ENCODE data around the gene LIN37.
"Not testable (repeated sequence)": the region's sequence is repeated elsewhere in the genome, so short reads cannot be mapped to it uniquely, and the experiment has no call there.

LIN37 gene

DNA sequence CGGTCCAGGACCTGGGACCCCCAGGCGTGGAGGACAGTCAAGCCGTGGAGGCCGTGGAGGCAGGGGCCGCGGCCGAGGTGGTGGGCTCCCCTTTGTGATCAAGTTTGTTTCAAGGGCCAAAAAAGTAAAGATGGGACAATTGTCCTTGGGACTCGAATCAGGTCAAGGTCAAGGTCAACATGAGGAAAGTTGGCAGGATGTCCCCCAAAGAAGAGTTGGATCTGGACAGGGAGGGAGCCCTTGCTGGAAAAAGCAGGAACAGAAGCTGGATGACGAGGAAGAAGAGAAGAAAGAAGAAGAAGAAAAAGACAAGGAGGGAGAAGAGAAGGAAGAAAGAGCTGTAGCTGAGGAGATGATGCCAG is 28.2 kb upstream of the LIN37 start:
- DNase-seq, result no peak

DNA sequence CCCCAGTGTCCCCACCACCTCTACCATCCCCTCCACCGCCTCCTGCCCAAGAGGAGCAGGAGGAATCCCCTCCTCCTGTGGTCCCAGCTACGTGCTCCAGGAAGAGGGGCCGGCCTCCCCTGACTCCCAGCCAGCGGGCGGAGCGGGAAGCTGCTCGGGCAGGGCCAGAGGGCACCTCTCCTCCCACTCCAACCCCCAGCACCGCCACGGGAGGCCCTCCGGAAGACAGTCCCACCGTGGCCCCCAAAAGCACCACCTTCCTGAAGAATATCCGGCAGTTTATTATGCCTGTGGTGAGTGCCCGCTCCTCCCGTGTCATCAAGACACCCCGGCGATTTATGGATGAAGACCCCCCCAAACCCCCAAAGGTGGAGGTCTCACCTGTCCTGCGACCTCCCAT is 27.7 kb upstream of the LIN37 start:
- no peak for DNase-seq

DNA sequence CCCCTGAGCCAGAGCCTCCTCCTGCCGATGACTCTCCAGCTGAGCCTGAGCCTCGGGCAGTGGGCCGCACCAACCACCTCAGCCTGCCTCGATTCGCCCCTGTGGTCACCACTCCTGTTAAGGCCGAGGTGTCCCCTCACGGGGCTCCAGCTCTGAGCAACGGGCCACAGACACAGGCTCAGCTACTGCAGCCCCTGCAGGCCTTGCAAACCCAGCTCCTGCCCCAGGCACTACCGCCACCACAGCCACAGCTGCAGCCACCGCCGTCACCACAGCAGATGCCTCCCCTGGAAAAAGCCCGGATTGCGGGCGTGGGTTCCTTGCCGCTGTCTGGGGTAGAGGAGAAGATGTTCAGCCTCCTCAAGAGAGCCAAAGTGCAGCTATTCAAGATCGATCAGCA is 27.0 kb upstream of the LIN37 start:
- no peak for DNase-seq

DNA sequence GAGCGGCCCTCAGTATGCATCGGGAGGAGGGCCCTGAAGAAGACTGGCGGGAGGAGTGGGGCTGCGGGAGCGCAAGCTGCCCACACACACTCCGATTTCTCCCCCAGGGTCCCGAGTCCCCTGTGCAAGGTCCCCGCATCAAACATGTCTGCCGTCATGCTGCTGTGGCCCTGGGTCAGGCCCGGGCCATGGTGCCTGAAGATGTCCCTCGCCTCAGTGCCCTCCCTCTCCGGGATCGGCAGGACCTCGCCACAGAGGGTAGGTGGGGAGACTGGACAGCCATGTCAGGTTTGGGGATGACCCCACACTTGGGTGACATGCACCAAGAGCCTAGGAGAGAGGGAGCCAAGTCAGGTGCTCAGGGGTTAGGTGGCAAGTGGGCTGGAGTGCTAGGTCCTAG is 25.9 kb upstream of the LIN37 start:
- DNase-seq, result no peak

DNA sequence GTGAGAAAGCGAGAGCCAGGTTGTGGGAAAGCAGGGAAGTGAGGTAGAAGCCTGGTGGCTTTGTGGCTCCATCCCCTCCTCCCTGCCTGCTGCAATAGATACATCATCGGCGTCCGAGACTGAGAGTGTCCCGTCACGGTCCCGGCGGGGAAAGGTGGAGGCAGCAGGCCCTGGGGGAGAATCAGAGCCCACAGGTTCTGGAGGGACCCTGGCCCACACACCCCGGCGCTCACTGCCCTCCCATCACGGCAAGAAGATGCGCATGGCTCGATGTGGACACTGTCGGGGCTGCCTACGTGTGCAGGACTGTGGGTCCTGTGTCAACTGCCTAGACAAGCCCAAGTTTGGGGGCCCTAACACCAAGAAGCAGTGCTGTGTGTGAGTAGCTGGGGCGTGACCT is 25.5 kb upstream of the LIN37 start:
- no peak for DNase-seq

DNA sequence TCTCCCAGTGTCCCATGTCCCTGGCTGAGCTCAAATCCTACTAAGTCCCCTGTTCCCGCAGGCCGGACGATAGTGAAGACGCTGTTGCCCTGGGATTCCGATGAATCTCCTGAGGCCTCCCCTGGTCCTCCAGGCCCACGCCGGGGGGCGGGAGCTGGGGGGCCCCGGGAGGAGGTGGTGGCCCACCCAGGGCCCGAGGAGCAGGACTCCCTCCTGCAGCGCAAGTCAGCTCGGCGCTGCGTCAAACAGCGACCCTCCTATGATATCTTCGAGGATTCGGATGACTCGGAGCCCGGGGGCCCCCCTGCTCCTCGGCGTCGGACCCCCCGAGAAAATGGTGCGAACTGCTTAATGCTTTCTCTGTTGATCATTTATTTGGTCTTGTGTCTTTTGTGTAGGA is 24.7 kb upstream of the LIN37 start:
- no peak for DNase-seq

DNA sequence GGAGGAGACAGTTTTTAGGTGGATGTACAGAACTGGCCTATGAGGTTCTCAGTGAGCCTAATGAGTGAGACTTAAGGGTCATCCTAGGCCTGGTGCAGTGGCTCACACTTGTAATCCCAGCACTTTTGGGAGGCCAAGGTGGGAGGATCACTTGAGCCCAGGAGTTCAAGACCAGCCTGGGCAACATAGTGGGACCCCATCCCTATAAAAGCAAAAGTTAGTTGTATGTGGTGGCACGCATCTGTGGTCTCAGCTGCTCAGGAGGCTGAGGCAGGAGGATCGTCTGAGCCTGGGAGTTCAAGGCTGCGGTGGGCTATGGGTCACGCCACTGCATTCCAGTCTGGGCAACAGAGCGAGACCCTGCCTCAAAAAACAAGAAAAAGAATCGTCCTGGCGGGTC is 24.2 kb upstream of the LIN37 start:
- DNase-seq, result not testable (repeated sequence)

DNA sequence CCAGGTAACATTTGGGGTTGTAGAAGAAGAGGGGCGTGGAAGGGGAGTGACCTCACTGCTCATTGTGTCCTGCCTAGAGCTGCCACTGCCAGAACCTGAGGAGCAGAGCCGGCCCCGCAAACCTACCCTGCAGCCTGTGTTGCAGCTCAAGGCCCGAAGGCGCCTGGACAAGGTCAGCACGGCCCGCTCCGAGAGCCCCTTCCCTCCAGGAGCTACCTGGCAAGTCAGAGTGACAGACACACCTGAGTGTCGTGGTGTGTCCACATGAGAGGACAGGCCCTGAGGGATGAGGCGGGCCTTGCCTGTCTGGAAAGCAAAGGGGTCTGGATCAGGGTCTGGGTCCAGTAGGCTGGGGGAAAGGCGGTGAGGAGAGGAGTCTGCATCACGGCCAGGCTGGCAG is 23.8 kb upstream of the LIN37 start:
- DNase-seq, result no peak

DNA sequence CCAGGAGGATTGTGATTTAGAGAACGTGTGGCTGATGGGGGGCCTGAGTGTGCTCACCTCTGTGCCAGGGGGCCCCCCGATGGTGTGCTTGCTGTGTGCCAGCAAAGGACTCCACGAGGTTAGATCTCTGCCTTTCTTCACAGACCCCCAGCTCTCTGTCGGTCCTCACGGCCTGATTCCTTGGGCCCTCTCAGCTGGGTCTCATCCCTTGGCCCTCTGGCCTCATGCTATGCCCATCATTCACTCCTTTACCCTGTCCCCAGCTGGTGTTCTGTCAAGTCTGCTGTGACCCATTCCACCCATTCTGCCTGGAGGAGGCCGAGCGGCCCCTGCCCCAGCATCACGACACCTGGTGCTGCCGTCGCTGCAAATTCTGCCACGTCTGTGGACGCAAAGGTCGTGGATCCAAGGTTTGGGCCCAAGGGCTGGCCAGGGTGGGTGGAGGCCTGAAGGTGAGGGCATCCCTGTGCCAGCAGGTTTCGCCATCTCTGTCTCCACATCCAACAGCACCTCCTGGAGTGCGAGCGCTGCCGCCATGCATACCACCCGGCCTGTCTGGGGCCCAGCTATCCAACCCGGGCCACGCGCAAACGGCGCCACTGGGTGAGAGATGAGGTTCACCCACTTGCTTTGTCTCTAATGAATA is 23.0 kb upstream of the LIN37 start:
- no peak for DNase-seq

DNA sequence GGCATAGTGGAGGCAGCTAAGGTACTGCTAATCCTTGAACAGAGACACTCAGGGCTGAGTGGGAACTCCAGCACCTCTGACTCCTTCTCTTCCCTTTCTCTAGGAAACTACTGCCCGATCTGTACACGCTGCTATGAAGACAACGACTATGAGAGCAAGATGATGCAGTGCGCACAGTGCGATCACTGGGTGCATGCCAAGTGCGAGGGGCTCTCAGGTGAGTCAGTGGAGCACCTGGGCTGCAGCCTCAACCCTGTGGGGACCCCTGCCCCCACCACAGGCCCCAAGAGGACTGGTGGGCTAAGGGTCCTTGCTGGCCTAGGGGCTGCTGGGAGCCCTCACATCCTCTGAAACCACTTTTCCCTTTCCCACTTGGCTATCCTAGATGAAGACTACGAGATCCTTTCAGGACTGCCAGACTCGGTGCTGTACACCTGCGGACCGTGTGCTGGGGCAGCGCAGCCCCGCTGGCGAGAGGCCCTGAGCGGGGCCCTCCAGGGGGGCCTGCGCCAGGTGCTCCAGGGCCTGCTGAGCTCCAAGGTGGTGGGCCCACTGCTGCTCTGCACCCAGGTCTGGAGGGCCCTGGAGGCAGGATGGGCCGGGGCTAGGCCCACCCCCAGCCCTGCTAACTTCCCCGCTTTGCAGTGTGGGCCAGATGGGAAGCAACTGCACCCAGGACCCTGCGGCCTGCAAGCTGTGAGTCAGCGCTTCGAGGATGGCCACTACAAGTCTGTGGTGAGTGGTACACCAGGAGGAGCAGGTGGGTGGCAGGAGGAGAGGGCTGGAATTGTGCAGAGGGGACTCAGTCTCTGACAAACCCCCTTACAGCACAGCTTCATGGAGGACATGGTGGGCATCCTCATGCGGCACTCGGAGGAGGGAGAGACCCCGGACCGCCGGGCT is 21.1 kb upstream of the LIN37 start:
- DNase-seq, result no peak

DNA sequence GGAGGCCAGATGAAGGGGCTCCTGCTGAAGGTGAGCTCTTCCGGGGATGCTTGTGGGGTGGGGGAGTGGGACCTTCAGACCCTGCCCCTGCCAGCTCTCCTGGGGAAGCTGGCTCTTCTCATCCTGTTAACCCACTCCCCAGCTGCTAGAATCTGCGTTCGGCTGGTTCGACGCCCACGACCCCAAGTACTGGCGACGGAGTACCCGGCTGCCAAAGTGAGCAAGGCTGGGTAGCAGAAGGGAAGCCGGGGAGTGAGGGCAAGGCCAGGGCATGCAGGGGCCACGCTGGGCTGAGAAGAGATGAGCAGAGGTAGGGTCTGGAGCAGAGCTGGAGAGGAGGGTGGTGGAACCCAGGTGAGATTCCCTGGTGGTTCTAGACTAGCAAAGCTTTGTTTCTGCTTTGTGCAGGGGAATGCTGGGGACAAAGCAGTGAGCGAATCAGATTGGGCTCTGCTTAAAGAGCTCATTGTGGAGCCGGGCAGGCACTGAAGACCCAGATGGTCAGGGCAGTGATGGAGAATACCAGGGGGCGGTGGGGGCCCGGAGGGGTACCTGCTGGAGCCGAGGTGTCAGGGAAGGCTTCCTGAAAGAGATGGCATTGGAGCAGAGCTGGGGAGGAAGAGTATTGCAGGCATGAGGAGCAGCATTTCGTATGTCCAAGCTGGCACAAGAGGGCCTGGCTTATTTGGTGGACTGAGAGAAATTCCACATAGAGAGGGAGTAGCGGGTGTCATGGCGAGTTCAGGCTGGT is 20.2 kb upstream of the LIN37 start:
- no peak for DNase-seq

DNA sequence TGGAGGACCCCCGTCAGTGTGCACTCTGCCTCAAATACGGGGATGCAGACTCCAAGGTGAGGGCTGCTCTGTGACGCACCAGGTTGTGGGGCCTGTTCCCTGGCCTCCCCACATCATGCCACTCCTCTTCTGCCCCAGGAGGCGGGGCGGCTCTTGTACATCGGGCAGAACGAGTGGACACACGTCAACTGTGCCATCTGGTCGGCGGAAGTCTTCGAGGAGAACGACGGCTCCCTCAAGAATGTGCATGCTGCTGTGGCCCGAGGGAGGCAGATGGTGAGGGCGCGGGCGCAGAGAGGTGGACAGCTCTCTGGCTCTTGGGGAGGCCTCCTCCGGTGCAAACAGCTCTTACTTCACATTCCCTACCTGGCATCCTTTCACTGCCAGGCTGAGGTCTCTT is 19.4 kb upstream of the LIN37 start:
- DNase-seq, result no peak

DNA sequence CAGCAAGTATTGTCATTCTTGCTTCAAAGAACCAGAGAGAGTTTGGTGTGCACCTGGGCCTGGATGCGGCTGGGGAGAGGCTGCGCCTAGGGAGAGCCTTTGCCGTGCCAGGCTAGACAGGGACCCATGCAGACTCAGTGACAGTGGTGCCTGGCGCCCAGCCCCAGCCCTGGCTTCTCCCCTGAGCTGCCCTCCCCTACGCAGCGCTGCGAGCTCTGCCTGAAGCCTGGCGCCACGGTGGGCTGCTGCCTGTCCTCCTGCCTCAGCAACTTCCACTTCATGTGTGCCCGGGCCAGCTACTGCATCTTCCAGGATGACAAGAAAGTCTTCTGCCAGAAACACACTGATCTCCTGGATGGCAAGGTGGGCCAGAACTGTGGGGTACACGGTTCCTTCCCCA is 18.6 kb upstream of the LIN37 start:
- DNase-seq, result no peak

DNA sequence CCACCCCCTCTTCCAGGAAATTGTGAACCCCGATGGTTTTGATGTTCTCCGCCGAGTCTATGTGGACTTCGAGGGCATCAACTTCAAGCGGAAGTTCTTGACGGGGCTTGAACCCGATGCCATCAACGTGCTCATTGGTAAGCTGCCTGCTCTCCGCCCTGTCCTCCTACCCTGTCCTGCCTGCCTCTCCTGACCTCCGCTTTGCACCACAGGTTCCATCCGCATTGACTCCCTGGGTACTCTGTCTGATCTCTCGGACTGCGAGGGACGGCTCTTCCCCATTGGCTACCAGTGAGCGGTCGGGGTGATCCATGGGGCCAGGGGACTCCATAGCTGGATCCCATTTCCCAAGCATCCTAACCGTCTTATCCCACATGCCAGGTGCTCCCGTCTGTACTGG is 18.1 kb upstream of the LIN37 start:
- DNase-seq, result no peak

DNA sequence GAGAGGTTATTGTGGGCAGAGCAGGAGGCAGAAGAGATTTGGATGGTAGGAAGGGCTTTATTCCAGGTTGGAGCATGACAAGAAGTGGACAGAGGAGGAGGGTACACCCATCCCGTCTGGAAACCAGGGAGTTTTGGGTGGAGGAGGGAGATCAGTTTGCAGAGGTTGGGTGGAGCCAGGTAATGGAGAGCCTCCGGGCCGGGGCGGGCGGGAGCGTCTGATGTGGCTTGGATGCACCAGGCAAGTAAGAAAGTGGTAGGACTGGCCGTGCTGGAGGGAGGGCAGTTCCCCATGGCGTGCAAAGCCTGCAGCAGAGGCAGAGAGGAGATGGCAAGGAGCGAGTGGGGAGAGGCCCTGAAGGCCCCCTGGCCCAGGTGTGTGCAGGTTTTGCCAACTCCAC is 17.0 kb upstream of the LIN37 start:
- no peak for DNase-seq

DNA sequence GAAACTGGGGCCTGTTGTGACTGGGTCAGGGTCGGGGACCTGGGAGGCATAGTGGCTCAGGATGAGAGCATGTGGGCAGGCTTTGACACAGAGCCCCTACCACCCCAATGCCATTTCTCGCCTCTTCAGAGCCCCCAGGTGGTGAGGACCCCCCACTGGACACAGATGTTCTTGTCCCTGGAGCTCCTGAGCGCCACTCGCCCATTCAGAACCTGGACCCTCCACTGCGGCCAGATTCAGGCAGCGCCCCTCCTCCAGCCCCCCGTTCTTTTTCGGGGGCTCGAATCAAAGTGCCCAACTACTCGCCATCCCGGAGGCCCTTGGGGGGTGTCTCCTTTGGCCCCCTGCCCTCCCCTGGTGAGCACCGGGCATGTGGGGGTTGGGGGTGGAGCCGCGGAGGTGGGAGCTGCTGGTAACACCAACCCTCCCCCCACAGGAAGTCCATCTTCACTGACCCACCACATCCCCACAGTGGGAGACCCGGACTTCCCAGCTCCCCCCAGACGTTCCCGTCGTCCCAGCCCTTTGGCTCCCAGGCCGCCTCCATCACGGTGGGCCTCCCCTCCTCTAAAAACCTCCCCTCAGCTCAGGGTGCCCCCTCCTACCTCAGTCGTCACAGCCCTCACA is 16.5 kb upstream of the LIN37 start:
- no peak for DNase-seq

DNA sequence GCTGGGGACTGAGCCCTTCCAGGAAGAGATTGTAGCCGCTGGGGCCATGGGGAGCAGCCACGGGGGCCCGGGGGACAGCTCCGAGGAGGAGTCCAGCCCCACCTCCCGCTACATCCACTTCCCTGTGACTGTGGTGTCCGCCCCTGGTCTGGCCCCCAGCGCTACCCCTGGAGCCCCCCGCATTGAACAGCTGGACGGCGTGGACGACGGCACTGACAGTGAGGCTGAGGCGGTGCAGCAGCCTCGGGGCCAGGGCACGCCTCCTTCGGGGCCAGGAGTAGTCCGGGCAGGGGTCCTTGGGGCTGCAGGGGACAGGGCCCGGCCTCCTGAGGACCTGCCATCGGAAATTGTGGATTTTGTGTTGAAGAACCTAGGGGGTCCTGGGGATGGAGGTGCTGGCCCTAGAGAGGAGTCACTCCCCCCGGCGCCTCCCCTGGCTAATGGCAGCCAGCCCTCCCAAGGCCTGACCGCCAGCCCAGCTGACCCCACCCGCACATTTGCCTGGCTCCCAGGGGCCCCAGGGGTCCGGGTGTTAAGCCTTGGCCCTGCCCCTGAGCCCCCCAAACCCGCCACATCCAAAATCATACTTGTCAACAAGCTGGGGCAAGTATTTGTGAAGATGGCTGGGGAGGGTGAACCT is 15.7 kb upstream of the LIN37 start:
- no peak for DNase-seq

DNA sequence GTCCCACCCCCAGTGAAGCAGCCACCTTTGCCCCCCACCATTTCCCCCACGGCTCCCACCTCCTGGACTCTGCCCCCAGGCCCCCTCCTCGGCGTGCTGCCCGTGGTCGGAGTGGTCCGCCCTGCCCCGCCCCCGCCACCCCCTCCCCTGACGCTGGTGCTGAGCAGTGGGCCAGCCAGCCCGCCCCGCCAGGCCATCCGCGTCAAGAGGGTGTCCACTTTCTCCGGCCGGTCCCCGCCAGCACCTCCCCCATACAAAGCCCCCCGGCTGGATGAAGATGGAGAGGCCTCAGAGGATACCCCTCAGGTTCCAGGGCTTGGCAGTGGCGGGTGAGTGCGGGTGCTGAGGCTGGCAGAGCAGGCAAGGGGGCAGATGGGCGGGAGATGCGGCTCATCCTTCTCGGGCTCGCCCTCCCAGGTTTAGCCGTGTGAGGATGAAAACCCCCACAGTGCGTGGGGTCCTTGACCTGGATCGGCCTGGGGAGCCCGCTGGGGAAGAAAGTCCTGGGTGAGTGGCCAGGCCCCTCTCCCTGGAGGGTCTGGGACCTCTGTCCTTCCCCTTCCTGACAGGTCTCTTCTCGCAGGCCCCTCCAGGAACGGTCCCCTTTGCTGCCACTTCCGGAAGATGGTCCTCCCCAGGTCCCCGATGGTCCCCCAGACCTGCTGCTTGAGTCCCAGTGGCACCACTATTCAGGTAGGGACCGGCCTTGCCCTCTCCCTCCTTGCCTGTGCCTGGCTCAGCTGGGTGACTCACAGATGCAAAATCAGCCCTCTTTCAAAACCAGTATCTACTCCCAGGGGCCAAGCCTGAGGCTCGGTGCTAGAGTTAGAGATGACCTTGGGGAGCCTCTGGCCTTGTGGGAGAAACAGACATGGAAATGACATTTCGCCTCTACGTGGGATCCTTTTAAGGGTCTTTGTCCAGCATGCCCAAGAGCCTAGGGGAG is 14.9 kb upstream of the LIN37 start:
- no peak for DNase-seq

DNA sequence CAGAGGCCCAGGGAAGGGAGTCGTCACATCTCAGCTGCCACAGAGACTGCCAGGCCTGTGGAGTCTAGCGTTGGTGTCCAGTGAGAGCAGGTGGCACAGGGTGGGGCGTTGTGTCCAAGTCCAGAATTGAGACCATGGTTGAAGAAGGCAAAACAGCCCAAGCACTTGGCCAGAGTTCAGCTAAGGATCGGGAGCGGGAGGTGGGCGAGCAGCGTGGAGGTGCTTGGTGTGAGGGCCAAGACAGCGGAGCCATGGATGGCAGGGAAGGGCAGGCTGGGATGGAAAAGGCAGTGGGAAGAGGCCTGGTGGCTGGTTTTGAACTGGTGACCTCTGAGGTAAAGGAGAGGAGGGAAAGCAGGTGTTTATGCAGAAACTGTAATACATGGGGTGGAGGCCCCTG is 14.1 kb upstream of the LIN37 start:
- DNase-seq, result no peak

DNA sequence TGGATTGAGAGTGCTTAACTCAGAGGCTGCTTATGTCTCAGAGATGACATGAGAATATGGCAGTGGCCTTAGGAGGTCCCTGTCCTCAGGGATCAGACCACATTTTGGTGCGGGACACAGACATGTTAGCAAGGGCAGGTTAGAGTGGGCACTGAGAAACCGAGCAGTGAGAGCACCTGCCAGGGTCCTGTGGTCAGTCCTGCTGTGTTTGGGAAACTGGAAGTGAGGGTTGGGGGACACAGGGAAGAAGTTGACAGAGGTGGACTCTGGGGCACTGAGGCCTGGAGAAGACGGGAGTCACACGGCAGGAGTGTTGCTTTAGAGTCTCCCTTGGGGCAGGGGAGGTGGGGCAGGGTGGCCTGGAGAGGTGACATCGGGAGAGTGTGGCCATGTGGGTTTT is 13.5 kb upstream of the LIN37 start:
- no peak for DNase-seq

DNA sequence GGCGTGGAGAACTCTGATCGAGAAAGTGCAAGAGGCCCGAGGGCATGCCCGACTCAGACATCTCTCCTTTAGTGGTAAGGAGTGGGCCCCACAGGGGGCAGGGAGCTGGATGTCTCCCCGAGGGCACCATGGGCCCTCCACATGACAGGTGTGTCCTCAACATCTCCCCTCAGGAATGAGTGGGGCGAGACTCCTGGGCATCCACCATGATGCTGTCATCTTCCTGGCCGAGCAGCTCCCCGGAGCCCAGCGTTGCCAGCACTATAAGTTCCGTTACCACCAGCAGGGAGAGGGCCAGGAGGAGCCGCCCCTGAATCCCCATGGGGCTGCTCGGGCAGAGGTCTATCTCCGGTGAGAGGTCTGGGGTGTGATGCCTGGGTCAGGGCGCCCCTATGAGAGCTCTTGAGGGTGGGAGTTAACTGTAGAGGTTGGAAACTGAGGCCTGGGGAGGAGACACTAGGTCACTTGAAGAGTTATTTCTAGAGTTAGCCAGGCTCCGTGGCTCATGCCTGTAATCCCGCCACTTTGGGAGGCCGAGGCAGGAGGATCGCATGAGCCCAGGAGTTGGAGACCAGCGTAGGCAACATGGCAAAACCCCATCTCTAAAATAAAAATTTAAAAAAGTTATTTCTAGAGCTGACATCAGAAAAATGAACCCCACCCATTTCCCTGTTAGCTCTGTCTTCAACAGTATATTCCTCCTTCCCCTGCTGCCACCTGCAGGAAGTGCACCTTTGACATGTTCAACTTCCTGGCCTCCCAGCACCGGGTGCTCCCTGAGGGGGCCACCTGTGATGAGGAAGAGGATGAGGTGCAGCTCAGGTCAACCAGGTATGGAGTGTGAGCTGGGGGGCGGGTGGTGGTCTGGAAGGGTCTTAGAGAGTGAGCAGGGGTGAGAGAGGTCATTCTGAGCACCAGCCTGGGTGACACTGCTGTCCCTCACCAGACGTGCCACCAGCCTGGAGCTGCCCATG is 11.2 kb upstream of the LIN37 start:
- DNase-seq, result no peak
